SH-SY5Y (cell line): ENCODE data around the gene SLC39A10.

ENCODE experiments used
- GATA2 ChIP-seq: IDR thresholded peaks from 2 replicates; pipeline ENCODE4 v1.6.1; 2011; ENCODE audit warnings: mild to moderate bottlenecking, low read depth, low read length
- GATA3 ChIP-seq: IDR thresholded peaks from 2 replicates; pipeline ENCODE4 v1.6.1; 2011; ENCODE audit warnings: low read depth, mild to moderate bottlenecking, low read length, moderate library complexity

SLC39A10 gene

GRCh38 chr2:195658541-195658890, 1.5 kb downstream of the SLC39A10 start:
- no peak for TF ChIP-seq GATA3

GRCh38 chr2:195659114-195659513, 2.1 kb downstream of the SLC39A10 start:
- TF ChIP-seq GATA3: no peak

GRCh38 chr2:195659982-195660890, 3.2 kb downstream of the SLC39A10 start:
- TF ChIP-seq GATA3 (no peak), GATA2 (no peak)

GRCh38 chr2:195662138-195662537, 5.1 kb downstream of the SLC39A10 start:
- TF ChIP-seq GATA3 (no peak), GATA2 (no peak)

- TF ChIP-seq GATA2 (no peak), GATA3 (no peak)
Observed at GRCh38 chr2:195663007-195663406, 6.0 kb downstream of the SLC39A10 start.

- no peak for TF ChIP-seq GATA3
- TF ChIP-seq GATA2: no peak
Observed at GRCh38 chr2:195664528-195664927, 7.5 kb downstream of the SLC39A10 start.

- TF ChIP-seq GATA3 (no peak), GATA2 (no peak)
Observed at GRCh38 chr2:195666113-195666712, 9.2 kb downstream of the SLC39A10 start.

GRCh38 chr2:195667974-195668373, 10.9 kb downstream of the SLC39A10 start:
- no peak for TF ChIP-seq GATA3
- TF ChIP-seq GATA2: no peak

- TF ChIP-seq GATA3: no peak
- no peak for TF ChIP-seq GATA2
Observed at GRCh38 chr2:195670191-195670590, 13.2 kb downstream of the SLC39A10 start.

GRCh38 chr2:195671563-195671962, 14.5 kb downstream of the SLC39A10 start:
- TF ChIP-seq GATA2 (no peak), GATA3 (no peak)

- TF ChIP-seq GATA2 (no peak), GATA3 (no peak)
Observed at GRCh38 chr2:195672674-195673073, 15.6 kb downstream of the SLC39A10 start.

GRCh38 chr2:195674491-195675221, 17.6 kb downstream of the SLC39A10 start:
- no peak for TF ChIP-seq GATA2
- no peak for TF ChIP-seq GATA3

- TF ChIP-seq GATA2 (no peak), GATA3 (no peak)
Observed at GRCh38 chr2:195675783-195676427, 18.9 kb downstream of the SLC39A10 start.

- TF ChIP-seq GATA2 (no peak), GATA3 (no peak)
Observed at GRCh38 chr2:195677290-195677689, 20.3 kb downstream of the SLC39A10 start.
